Esophagus (tissue), 2 donors: Measurements from ENCODE around the gene D2HGDH. TPM values are rescaled to one million over a fixed set of nuclear protein-coding genes. Genes with fewer than 3 reads are reported as not detected.

Experiments
- H3K27ac ChIP-seq, 2 donors: one replicate each; pipeline ENCODE4 v1.5.1; 2013; ENCODE audit warnings: low read depth in 2 of 2, mild to moderate bottlenecking in 2 of 2, inconsistent platforms in 1 of 2, low read length in 1 of 2, moderate library complexity in 1 of 2
- H3K27me3 ChIP-seq, 2 donors: one replicate each; pipeline ENCODE4 v1.6.1; 2013; ENCODE audit warnings: low read length in 2 of 2, control low read depth in 1 of 2, mild to moderate bottlenecking in 1 of 2; ENCODE audit not compliant: insufficient read depth in 2 of 2, control insufficient read depth in 1 of 2
- H3K36me3 ChIP-seq, 2 donors: one replicate each; pipeline ENCODE4 v1.6.1; 2013; ENCODE audit warnings: low read length in 1 of 2; ENCODE audit not compliant: control insufficient read depth in 2 of 2, insufficient read depth in 2 of 2
- H3K4me1 ChIP-seq, 2 donors: one replicate each; pipeline ENCODE4 v1.6.1; 2013; ENCODE audit warnings: low read length in 1 of 2; ENCODE audit not compliant: control insufficient read depth in 2 of 2, insufficient read depth in 2 of 2
- H3K4me3 ChIP-seq, 2 donors: one replicate each; pipeline ENCODE4 v1.5.1; 2013; ENCODE audit warnings: low read length in 2 of 2, mild to moderate bottlenecking in 2 of 2, low read depth in 1 of 2, moderate library complexity in 1 of 2
- H3K9me3 ChIP-seq, 2 donors: one replicate each; pipeline ENCODE4 v1.6.1; 2013; ENCODE audit warnings: mild to moderate bottlenecking in 2 of 2, low read depth in 1 of 2, low read length in 1 of 2, moderate library complexity in 1 of 2; ENCODE audit not compliant: control insufficient read depth in 2 of 2, insufficient read depth in 1 of 2
- WGBS, 2 donors: extraction: QIAGEN DNeasy Blood & Tissue Kit; methylation state at CpG; one replicate each; pipeline ENCODE4 v1.1.7; 2013; 5-methylcytosine and 5-hydroxymethylcytosine counted together
- polyA plus RNA-seq, 2 donors: library from polyadenylated mRNA; stranded (reverse); fragments of 200-250 nt; gene quantifications; one replicate each; pipeline ENCODE4 v1.2.3, GENCODE V29; 2013
- donor health status: healthy with polysubstance abuse.
- donor health status: Bipolar disorder and iron deficiency.

D2HGDH gene
- polyA plus RNA-seq, 2 donors = 26.2 to 49.1 TPM

DNA sequence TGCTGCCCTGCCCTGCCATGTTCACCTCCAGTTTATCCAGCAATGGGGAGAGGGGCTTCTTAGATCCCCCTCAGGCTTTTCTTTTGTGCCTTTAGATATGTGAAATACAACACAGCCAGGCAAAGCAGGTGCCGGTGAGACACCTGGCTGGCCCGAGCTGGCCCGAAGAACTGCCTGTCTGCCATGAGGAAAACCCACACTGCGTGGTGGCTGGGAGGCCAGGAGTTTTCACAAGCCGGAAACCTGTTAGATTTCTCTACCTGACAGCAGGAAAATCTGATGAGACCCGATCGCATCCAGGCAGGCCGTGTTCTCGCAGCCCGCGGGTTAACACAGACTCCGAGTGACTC is 36.5 kb downstream of the D2HGDH start:
- H3K4me1 ChIP-seq = peaks cover 3 to 12% of the 10 kb centered on the region in 2 donors
- 89 to 91% methylated on average over 12 of the region's 12 CpGs for WGBS, 2 donors
- H3K36me3 ChIP-seq = peaks cover 0 to 2% of the 10 kb centered on the region in 2 donors
- no peaks in the 10 kb centered on the region for H3K27me3 ChIP-seq
- H3K27ac ChIP-seq = no peak overlapping the region
- no peaks in the 10 kb centered on the region for H3K9me3 ChIP-seq
- H3K4me3 ChIP-seq = no peak overlapping the region

DNA sequence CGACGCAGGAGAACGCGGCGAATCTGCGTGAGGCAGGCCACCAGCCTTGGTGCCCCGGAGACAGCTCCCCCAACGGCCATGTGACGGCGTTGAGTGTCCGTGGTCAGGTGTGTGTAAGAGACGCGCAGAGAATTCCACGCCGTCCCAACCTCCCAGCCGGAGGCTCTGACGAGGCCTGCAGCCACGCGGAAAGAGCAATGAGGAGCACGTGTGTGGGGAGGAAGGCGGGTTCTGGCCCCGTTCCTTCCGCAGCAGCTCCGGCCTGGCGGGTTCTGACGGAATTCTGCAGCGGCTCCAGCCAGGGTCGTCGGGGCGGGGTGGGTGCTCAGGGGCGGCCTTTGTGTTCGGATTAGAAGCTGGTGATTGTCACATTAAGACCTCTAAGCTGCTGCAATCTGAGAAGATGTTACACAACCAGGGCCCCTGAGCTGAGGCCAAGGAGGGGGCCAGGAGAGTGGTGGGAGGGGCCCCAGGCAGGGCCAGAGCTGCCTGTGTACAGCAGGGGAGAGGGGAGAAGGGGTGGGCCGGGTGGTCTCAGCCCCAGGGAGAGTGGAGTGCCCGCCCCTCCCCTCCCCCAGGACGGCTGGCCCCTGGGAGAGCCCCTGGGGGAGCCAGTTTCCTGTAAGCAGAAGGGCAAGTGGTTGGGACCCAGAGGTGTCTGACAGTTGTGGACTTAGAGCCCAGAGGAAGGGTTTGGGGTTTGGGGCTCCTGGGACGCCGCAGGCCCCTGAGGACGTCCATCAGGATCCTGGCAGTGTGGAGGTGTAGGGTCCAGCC is 37.0 kb downstream of the D2HGDH start:
- no peak overlapping the region for H3K4me3 ChIP-seq
- 54 to 65% methylated on average over 38 of the region's 38 CpGs for WGBS, 2 donors
- H3K9me3 ChIP-seq = no peaks in the 10 kb centered on the region
- no peaks in the 10 kb centered on the region for H3K27me3 ChIP-seq
- H3K4me1 ChIP-seq = peaks cover 3 to 15% of the 10 kb centered on the region in 2 donors
- H3K27ac ChIP-seq = no peak overlapping the region
- peaks cover 0 to 2% of the 10 kb centered on the region in 2 donors for H3K36me3 ChIP-seq

DNA sequence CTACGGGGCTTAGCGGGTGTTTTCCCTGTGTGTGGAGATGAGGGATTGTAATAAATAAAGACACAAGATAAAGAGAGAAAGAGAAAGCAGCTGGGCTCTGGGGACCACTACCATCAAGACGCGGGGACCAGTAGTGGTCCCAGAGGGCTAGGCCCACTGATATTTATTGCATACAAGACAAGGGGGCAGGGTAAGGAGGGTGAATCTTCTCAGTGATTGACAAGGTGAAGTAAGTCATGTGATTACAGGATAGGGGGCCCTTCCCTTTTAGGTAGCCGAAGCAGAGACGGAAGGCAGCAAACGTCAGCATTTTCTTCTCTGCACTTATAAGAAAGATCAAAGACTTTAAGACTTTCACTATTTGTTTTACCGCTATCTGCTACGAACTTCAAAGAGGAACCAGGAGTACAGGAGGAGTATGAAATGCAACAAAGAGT is 37.7 kb downstream of the D2HGDH start:
- no peaks in the 10 kb centered on the region for H3K9me3 ChIP-seq
- H3K27me3 ChIP-seq = no peaks in the 10 kb centered on the region
- H3K4me1 ChIP-seq = peaks cover 4 to 21% of the 10 kb centered on the region in 2 donors
- no peak overlapping the region for H3K4me3 ChIP-seq
- no peak overlapping the region for H3K27ac ChIP-seq
- WGBS, 2 donors = 28 to 33% methylated on average over 9 of the region's 9 CpGs
- H3K36me3 ChIP-seq = peaks cover 0 to 2% of the 10 kb centered on the region in 2 donors

DNA sequence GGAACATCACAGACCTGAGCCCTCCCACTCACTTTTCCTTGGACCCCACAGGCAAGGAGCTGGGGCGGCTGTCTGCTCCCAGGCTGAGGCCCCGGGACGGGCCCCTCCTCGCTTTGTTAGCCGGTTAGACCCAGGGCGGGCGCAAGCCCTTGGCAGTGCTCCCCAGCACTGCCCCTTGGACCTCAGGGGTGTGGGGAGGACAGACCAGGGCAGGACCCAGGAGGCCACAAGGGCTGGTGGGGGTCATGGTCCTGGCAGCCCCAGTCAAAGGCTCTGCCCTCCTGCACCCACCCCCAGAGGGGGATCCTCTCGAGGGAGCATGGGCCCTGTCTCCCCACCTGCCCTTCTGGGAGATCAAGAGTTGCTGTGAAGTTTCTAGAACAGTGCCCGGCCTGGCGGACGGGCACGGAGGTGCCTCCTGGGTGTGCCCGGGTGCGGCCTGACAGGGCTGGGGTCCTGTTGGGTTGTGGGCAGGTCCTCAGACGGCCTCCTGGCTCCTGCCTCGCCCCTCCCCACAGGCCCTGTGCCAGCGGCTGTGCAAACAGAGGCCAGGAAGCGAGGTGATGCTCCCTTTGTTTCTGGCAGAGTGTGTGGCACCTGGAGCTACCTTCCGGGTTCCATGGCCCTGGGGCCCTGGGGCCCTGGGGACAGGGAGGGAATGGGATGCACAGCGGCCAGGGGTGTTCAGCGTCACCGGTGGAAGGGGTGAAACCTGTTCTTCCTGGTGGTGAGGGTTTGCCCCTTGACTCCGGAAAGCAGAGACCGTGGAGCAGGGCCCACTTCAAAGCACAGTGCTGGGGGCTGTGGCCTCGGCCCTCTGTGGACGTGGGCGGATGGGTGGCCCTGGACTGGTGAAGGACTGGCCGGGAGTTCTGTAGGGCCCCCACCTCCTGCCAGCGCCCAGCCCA is 39.3 kb downstream of the D2HGDH start:
- peaks cover 6 to 34% of the 10 kb centered on the region in 2 donors for H3K4me1 ChIP-seq
- no peaks in the 10 kb centered on the region for H3K36me3 ChIP-seq
- H3K4me3 ChIP-seq = no peak overlapping the region
- no peaks in the 10 kb centered on the region for H3K9me3 ChIP-seq
- no peaks in the 10 kb centered on the region for H3K27me3 ChIP-seq
- no peak overlapping the region for H3K27ac ChIP-seq
- 54 to 59% methylated on average over 29 of the region's 29 CpGs for WGBS, 2 donors

DNA sequence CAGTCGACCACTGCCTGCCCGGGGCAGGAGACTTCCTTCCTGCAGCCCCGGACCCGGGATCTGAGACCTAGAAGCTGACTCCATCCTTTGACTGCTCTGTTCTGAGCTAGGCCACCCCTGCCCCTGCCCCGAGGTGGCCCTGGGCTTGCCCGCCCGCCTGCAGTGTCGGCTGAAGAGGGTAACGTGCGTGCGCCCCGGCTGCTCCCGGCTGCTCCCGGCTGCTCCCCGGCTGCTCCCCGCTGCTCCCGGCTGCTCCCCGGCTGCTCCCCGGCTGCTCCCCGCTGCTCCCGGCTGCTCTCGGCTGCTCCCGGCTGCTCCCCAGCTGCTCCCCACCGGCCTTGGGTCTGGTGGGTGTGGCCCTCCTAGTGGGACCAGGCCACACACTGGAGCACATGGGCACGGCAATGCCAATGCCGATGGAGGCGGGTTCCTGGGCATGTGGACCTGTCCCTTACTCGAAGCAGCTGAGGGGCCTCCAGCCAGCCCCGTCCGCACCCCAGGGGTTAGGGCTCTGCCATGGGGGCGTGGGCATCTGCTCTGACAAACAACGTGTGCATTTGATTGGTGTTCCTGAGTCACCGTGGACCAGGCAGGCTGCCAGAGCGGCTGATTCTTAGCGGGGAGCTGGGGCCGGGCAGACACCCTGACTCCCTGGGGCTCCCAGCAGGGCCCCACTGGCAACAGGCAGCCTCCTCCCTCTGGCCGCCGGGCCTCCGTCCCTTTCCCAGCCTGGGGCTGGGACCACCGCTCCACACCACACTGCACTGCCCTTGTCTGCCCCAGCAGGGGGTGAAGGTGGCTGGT is 40.2 kb downstream of the D2HGDH start:
- Histone ChIP-seq H3K4me3 (no peak overlapping the region), H3K4me1 (peaks cover 6 to 34% of the 10 kb centered on the region in 2 donors), H3K9me3 (no peaks in the 10 kb centered on the region), H3K27me3 (no peaks in the 10 kb centered on the region), H3K27ac (no peak overlapping the region), H3K36me3 (no peaks in the 10 kb centered on the region)
- WGBS, 2 donors = 39 to 50% methylated on average over 33 to 40 of the region's 40 CpGs

DNA sequence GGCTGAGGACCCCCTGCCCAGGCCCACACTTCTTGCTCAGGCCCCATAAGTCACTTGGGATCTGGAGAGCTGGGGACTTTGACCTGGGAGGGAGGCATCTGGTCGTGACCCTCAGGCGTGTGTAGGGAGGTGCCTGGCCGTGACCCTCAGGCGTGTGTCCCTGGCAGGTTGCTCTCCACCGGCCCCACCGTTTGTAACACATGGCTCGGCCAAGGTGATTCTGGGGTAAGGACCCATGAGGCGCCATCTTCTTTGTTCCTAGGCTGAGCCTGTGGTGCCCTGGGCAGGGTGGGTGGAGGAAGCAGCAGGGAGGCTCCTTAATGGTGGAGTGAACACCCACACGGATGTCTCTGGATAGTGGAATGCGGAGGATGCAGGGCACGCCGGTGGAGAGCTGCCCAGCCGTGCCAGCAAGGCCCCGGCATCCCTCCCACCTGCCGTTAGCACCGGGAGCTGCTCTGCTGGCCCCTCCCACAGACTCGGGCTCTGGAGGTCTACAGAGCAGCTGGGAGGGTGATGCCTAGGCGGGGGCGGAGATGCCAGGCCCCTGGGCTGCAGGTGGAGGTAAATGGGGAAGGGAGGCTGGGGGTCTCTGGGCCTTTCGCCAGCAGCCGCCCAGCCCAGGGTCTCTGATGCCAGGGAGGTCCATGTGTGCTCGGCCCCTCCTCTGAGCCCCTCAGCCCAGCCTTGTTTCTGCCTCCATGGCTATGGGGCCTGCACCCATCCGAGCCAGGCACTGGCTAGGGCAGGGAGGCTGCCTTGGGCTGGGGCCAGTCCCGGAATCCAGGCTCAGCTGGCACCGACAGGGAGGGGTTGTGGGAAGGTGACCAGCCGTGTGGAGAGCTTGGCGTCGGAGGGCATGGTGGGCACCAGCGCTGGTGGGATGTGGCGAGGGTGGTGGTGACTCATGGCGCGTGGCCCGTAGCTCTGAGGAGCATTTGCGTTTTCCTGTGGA is 41.1 kb downstream of the D2HGDH start:
- H3K27me3 ChIP-seq = no peaks in the 10 kb centered on the region
- H3K4me1 ChIP-seq = peaks cover 6 to 34% of the 10 kb centered on the region in 2 donors
- no peaks in the 10 kb centered on the region for H3K9me3 ChIP-seq
- 59 to 68% methylated on average over 34 of the region's 34 CpGs for WGBS, 2 donors
- no peak overlapping the region for H3K4me3 ChIP-seq
- no peak overlapping the region for H3K27ac ChIP-seq
- no peaks in the 10 kb centered on the region for H3K36me3 ChIP-seq

DNA sequence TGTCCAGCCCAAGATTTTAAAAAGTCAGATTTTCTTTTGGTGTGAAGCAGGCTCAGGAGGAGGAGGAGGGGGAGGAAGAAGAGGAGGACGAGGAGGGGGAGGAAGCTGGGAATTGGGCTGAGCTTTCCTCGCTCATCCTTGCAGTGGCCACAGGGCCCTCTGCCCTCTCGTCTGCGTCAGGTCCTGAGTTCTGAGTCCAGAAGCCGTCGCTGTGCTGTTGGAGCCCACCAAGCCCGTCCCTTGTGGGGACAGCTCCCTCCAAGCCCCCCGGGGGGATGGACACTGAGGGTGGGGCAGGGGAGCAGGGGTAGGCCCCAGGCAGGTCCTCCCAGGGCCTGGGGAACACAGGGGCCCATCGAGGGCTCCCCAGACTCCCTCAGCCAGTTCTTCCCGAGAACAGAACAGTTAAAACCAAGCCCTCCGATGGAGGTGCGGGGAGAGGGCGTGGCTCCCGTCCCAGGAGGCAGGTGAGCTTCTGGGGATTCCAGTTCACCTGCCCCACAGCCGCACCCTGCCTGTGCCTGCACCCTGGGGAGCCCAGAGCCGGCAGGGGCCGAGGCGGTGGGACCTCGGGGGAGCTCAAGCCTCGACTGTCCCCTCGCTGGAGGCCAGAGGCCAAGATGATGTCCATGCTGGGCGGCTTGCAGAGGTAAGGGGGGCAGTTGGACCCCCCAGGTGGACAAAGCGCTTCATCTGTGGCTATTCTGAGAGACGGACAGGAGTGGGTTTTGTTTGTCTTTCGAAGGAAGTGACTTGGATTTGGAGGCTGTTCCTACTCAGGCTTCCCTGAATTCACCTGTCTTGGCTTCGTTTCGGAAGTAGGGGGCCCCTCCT is 42.1 kb downstream of the D2HGDH start, which contains the start of gene GAL3ST2:
GAL3ST2 (plus strand) TSS at position 487 of the 834 bp plus-strand sequence; CDS start at position 621, 134 bp downstream.
- H3K27ac ChIP-seq = no peak within 1 kb of the TSS
- peaks cover 6 to 34% of the 10 kb centered on the region in 2 donors for H3K4me1 ChIP-seq
- H3K27me3 ChIP-seq = no peaks in the 10 kb centered on the region
- no peaks in the 10 kb centered on the region for H3K9me3 ChIP-seq
- H3K4me3 ChIP-seq = no peak within 1 kb of the TSS
- WGBS, 2 donors = 59 to 64% methylated on average over 26 to 27 of the region's 27 CpGs
- no peaks in the 10 kb centered on the region for H3K36me3 ChIP-seq

DNA sequence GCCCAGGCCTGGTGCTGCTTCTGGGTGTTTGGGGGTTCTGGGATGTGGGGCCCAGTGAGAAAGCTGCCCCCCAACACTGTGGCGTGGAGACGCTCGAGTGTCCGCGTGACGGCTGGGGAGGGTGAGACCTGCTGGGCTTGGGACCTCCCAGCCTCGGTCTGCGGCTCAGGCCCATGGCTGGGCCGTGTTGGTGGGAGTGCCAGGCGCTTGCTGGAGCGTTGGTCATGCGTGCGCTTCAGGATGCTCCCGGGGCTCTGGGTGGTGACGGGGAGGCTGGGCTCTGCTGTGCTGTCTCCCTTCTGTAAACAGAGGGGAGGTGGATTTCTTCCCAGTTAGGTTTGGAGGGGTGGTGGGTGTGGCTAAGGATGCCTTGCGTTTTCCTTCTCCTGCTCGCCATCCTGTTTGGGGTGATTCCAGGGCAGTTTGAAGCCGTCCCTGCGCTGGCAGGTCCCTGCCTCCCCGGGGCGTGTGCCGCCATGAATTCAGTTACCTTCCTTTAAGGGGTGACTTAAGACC is 42.8 kb downstream of the D2HGDH start:
- Histone ChIP-seq H3K4me3 (no peak overlapping the region), H3K36me3 (no peaks in the 10 kb centered on the region), H3K27ac (no peak overlapping the region), H3K27me3 (no peaks in the 10 kb centered on the region), H3K4me1 (peaks cover 6 to 34% of the 10 kb centered on the region in 2 donors), H3K9me3 (no peaks in the 10 kb centered on the region)
- WGBS, 2 donors = 46 to 67% methylated on average over 22 of the region's 22 CpGs
